Gastroesophageal sphincter (tissue), 4 donors: ENCODE data around the gene RPS3A. TPM values are rescaled to one million over a fixed set of nuclear protein-coding genes. Genes with fewer than 3 reads are reported as not detected.

Source experiments
- ATAC-seq: fragments of 150-250 bp; one replicate; pipeline ENCODE4 v1.9.1; 2016; ENCODE audit warnings: mild to moderate bottlenecking, moderate library complexity
- H3K27ac ChIP-seq, 4 donors: fragments of 200-600 bp; sonication (generic) in 3 of 4; 1 replicate in 3 of 4; 2 replicates in 1 of 4; pipeline ENCODE4 v1.5.1; 2016 to 2019
- H3K27me3 ChIP-seq: fragments of 200-600 bp; sonication (generic); one replicate; pipeline ENCODE4 v1.5.1; 2019
- H3K36me3 ChIP-seq, 2 donors: fragments of 200-600 bp; sonication (generic); one replicate each; pipeline ENCODE4 v1.5.1; 2019; ENCODE audit warnings: control low read depth in 1 of 2
- H3K4me1 ChIP-seq, 3 donors: fragments of 200-600 bp; sonication (generic); 1 replicate in 2 of 3; 2 replicates in 1 of 3; pipeline ENCODE4 v1.5.1; 2016 to 2019; ENCODE audit warnings: control low read depth in 2 of 3
- H3K4me3 ChIP-seq, 2 donors: fragments of 200-600 bp; sonication (generic); one replicate each; pipeline ENCODE4 v1.5.1; 2019; ENCODE audit warnings: mild to moderate bottlenecking in 1 of 2, moderate library complexity in 1 of 2
- H3K9me3 ChIP-seq, 3 donors: fragments of 200-600 bp; sonication (generic); one replicate each; pipeline ENCODE4 v1.5.1; 2017 to 2019; ENCODE audit warnings: control low read depth in 2 of 3
- EP300 ChIP-seq: sonication (generic); formaldehyde crosslinking; IDR thresholded peaks from one replicate; pipeline ENCODE4 v1.6.1; 2017; ENCODE audit warnings: antibody characterized with exemption, mild to moderate bottlenecking
- POLR2A ChIP-seq, 2 donors: fragments of 450-650 bp; IDR thresholded peaks; one replicate each; pipeline ENCODE4 v1.6.1; 2017; ENCODE audit warnings: antibody characterized with exemption in 2 of 2, mild to moderate bottlenecking in 2 of 2, moderate library complexity in 1 of 2
- POLR2AphosphoS5 ChIP-seq: sonication (generic); formaldehyde crosslinking; IDR thresholded peaks from one replicate; pipeline ENCODE4 v1.6.1; 2017; ENCODE audit warnings: antibody characterized with exemption
- WGBS, 2 donors: methylation state at CpG; one replicate each; pipeline ENCODE4 v1.1.5; 2018; ENCODE audit warnings: low coverage in 1 of 2; 5-methylcytosine and 5-hydroxymethylcytosine counted together
- total RNA-seq, 4 donors: library from RNA; depleted of rRNA; stranded (reverse); fragments of >200 nt; gene quantifications; one replicate each; pipeline ENCODE4 v1.1.0, GENCODE V29; 2016
- TF ChIP-seq, protein P1 (sequence below), 4 experiments: fragments of 200-600 bp in 2 of 4; fragments of 450-650 bp in 2 of 4; sonication (generic) in 1 of 4; IDR thresholded peaks; one replicate each; pipeline ENCODE4 v1.5.1; 2017 to 2019; ENCODE audit warnings: antibody characterized with exemption in 4 of 4, mild to moderate bottlenecking in 2 of 4, moderate library complexity in 2 of 4

Gene RPS3A
- total RNA-seq, 4 donors from 2014 or later, result 1,326 to 4,329 (median 3,079) TPM

DNA sequence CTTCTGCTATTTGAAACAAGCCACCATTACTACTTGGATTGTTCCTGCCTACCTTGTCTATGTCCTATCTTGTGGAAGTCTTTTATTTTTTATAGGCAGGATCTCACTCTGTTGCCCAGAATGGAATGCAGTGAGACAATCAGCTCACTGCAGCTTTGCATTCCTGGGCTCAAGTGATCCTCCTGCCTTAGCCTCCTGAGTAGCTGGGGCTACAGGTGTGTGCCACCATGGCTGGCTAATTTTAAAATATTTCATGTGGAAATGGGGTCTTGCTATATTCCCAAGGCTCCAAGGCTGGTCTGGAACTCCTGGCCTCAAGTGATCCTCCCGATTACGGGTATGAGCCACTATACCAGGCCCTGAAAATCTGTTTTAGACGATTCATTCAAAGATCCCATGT, 7.6 kb downstream of the RPS3A start:
- Histone ChIP-seq H3K27me3 (no peaks in the 10 kb centered on the region), H3K4me1 (peaks cover 0 to 15% (median 0%) of the 10 kb centered on the region in 3 donors), H3K4me3 (no peak overlapping the region), H3K27ac (no peak overlapping the region), H3K9me3 (no peaks in the 10 kb centered on the region), H3K36me3 (peaks cover 0 to 94% of the 10 kb centered on the region in 2 donors)
- TF ChIP-seq, protein P1, sequence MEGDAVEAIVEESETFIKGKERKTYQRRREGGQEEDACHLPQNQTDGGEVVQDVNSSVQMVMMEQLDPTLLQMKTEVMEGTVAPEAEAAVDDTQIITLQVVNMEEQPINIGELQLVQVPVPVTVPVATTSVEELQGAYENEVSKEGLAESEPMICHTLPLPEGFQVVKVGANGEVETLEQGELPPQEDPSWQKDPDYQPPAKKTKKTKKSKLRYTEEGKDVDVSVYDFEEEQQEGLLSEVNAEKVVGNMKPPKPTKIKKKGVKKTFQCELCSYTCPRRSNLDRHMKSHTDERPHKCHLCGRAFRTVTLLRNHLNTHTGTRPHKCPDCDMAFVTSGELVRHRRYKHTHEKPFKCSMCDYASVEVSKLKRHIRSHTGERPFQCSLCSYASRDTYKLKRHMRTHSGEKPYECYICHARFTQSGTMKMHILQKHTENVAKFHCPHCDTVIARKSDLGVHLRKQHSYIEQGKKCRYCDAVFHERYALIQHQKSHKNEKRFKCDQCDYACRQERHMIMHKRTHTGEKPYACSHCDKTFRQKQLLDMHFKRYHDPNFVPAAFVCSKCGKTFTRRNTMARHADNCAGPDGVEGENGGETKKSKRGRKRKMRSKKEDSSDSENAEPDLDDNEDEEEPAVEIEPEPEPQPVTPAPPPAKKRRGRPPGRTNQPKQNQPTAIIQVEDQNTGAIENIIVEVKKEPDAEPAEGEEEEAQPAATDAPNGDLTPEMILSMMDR (IDR thresholded peaks at IDR 0.05), result no peak
- TF ChIP-seq POLR2AphosphoS5, result no peak
- no peak for TF ChIP-seq POLR2A (IDR thresholded peaks at IDR 0.05)
- no peak for TF ChIP-seq EP300
- no peak for ATAC-seq
- 96% methylated on average over 3 of the region's 3 CpGs; no CpG with 5 or more reads in 1 of the 2 donors for WGBS, 2 donors

DNA sequence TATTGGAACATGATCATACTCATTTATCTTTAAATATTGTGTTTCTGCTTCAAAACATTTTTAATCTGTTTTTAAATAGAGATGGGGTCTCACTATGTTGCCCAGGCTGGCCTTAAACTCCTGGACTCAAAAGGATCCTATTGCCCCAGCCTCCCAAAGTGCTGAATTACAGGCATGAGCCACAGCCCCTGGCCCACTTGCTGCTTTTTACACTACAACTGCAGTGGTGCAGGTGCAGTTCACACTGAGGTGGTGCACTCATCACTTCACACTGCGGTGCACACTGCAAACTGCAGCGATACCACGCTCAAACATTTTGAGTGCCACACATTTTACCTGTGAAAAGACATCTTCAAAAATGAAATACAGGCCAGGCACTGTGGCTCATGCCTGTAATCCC, 10.8 kb downstream of the RPS3A start:
- Histone ChIP-seq H3K4me1 (peaks cover 0 to 14% (median 0%) of the 10 kb centered on the region in 3 donors), H3K27me3 (no peaks in the 10 kb centered on the region), H3K36me3 (peaks cover 0 to 70% of the 10 kb centered on the region in 2 donors), H3K4me3 (no peak overlapping the region), H3K27ac (no peak overlapping the region), H3K9me3 (no peaks in the 10 kb centered on the region)
- WGBS, 2 donors, result 100% methylated on average over 2 of the region's 3 CpGs; no CpG with 5 or more reads in 1 of the 2 donors
- no peak for ATAC-seq
- TF ChIP-seq, protein P1 (IDR thresholded peaks at IDR 0.05), result no peak
- TF ChIP-seq EP300 (no peak), POLR2A (IDR thresholded peaks at IDR 0.05) (no peak), POLR2AphosphoS5 (no peak)

DNA sequence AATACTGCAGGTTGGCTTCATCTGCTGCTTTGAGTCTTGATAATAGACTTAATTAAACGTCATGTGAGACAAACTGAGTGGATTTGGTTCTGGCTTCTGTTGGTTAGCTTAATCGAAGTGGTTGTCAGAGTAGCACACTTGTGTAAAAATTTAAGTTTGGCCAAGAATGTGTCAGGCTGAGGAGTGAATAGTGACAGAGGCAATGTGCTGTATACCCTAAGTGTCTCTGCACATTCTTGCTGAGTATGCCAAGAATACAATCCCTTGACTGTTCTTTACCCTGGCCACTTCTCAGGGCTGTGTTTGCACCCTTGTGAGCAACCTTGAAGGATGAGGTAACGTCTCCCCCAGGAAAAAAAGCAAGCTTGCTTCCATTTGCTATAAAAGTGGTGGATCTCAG, 14.9 kb downstream of the RPS3A start:
- ATAC-seq, result no peak
- no peak for TF ChIP-seq POLR2AphosphoS5
- TF ChIP-seq POLR2A (IDR thresholded peaks at IDR 0.05), result no peak
- TF ChIP-seq, protein P1 (IDR thresholded peaks at IDR 0.05), result no peak
- no peak for TF ChIP-seq EP300
- Histone ChIP-seq H3K36me3 (peaks cover 0 to 37% of the 10 kb centered on the region in 2 donors), H3K27me3 (no peaks in the 10 kb centered on the region), H3K27ac (peak overlapping the region in 2 of 4 donors; percentile 44 to 55), H3K4me3 (no peak overlapping the region), H3K4me1 (peaks cover 0 to 21% (median 0%) of the 10 kb centered on the region in 3 donors), H3K9me3 (no peaks in the 10 kb centered on the region)
- WGBS, 2 donors, result 0 to 28% methylated on average over 1 to 3 of the region's 3 CpGs

DNA sequence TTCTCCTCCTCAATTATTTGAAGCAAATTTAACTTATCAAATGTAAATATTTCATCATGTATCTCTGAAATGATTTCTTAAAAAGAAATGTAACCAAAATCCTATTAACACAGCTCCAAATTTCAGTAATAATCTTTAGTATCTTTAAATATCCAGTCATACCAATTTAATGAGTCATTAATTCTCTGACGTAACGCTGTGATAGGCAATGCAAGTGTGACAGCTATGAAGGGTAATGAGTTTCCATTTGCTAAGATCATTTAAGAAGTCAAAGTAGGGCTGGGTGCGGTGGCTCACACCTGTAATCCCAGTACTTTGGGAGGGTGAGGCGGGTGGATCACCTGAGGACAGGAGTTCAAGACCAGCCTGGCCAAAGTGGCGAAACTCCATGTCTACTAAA, 15.6 kb downstream of the RPS3A start:
- Histone ChIP-seq H3K36me3 (peaks cover 0 to 37% of the 10 kb centered on the region in 2 donors), H3K4me3 (no peak overlapping the region), H3K27me3 (no peaks in the 10 kb centered on the region), H3K9me3 (no peaks in the 10 kb centered on the region), H3K27ac (peak overlapping the region in 2 of 4 donors; percentile 44 to 55), H3K4me1 (peaks cover 0 to 21% (median 0%) of the 10 kb centered on the region in 3 donors)
- no peak for TF ChIP-seq POLR2A (IDR thresholded peaks at IDR 0.05)
- no peak for TF ChIP-seq POLR2AphosphoS5
- no peak for TF ChIP-seq EP300
- TF ChIP-seq, protein P1 (IDR thresholded peaks at IDR 0.05), result no peak
- 58 to 74% methylated on average over 4 to 5 of the region's 5 CpGs for WGBS, 2 donors
- ATAC-seq, result no peak

DNA sequence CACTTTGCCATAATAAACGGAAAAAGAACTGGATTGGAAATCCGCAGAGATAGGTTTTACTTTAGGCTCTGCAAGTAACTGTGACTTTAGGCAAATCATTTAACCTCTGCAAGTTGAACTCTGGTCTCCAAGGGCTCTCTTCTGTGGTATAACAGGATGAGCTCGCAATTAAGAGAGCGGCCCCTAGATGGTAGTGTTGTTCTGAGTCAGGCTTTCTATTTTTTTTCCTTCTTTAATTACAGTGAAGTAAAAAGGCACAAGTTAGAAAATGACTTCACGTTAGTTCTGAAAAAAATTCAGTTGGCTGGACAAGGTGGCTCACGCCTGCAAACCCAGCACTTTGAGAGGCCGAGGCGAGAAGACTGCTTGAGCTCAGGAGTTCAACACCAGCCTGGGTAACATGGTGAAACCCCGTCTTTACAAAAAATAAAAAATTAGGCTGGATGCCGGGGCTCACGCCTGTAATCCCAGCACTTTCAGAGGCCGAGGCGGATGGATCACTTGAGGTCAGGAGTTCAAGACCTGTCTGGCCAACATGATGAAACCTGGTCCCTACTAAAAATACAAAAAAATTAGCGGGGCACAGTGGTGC, 18.0 kb downstream of the RPS3A start:
- WGBS, 2 donors, result 38 to 48% methylated on average over 11 to 13 of the region's 14 CpGs
- peak; percentile 64 for ATAC-seq
- peak overlapping the region in 2 of 4 donors; percentile 40 to 55 for H3K27ac ChIP-seq
- no peak for TF ChIP-seq EP300
- no peak for TF ChIP-seq POLR2AphosphoS5
- TF ChIP-seq, protein P1 (IDR thresholded peaks at IDR 0.05), result peak; percentile 57 to 77 (median 74)
- TF ChIP-seq POLR2A (IDR thresholded peaks at IDR 0.05), result no peak
- peaks cover 0 to 21% (median 0%) of the 10 kb centered on the region in 3 donors for H3K4me1 ChIP-seq
- no peaks in the 10 kb centered on the region for H3K9me3 ChIP-seq
- H3K4me3 ChIP-seq, result no peak overlapping the region
- H3K27me3 ChIP-seq, result no peaks in the 10 kb centered on the region
- H3K36me3 ChIP-seq, result peaks cover 0 to 41% of the 10 kb centered on the region in 2 donors
